Common myeloid progenitor, CD34-positive (primary cell): ENCODE results near the gene MGLL.

Experiments
- CTCF ChIA-PET: fragments of 350-600 bp; sonication (Branson Sonifier 250); formaldehyde crosslinking; loops from one replicate; lab custom pipeline; 2021; ENCODE audit warnings: antibody characterized with exemption; lab: Charles Lee
- POLR2A ChIA-PET: fragments of 350-600 bp; sonication (Branson Sonifier 250); formaldehyde crosslinking; loops from one replicate; lab custom pipeline; 2021; ENCODE audit warnings: antibody characterized with exemption; lab: Charles Lee
- DNase-seq, 3 donors: peaks; one replicate each; pipeline versions ENCODE4 v3.0.0 to v3.0.0-alpha.2; 2013
- H3K27ac ChIP-seq, 2 experiments: 1 replicate in 1 of 2; 2 replicates in 1 of 2; pipeline ENCODE4 v1.7.0; 2013; ENCODE audit warnings: inconsistent platforms in 2 of 2, low read length in 2 of 2, mild to moderate bottlenecking in 2 of 2, low read depth in 1 of 2, moderate library complexity in 1 of 2; ENCODE audit not compliant: severe bottlenecking in 2 of 2, insufficient read depth in 1 of 2, poor library complexity in 1 of 2
- H3K27me3 ChIP-seq, 5 experiments: replicated peaks in 2 of 5; 1 replicate in 3 of 5; 2 replicates in 2 of 5; pipeline versions ENCODE4 v1.6.1 to v1.7.0; 2013; ENCODE audit warnings: low read length in 4 of 5, mild to moderate bottlenecking in 2 of 5, moderate library complexity in 2 of 5, inconsistent platforms in 1 of 5; ENCODE audit not compliant: insufficient read depth in 5 of 5, control insufficient read depth in 4 of 5
- H3K36me3 ChIP-seq, 4 experiments: 1 replicate in 2 of 4; 2 replicates in 2 of 4; pipeline versions ENCODE4 v1.6.1 to v1.7.0; 2013; ENCODE audit warnings: low read length in 3 of 4, control low read depth in 1 of 4, mild to moderate bottlenecking in 1 of 4; ENCODE audit not compliant: control insufficient read depth in 4 of 4, insufficient read depth in 4 of 4
- H3K4me1 ChIP-seq, 4 experiments: 1 replicate in 3 of 4; 2 replicates in 1 of 4; pipeline versions ENCODE4 v1.6.1 to v1.7.1; 2013; ENCODE audit warnings: low read length in 3 of 4, mild to moderate bottlenecking in 3 of 4, control low read depth in 1 of 4, inconsistent platforms in 1 of 4, moderate library complexity in 1 of 4; ENCODE audit not compliant: control insufficient read depth in 4 of 4, insufficient read depth in 4 of 4; ENCODE audit errors: control extremely low read depth in 1 of 4
- H3K4me3 ChIP-seq, 7 experiments: 1 replicate in 4 of 7; 2 replicates in 3 of 7; pipeline versions ENCODE4 v1.5.1 to v1.7.0; 2013; ENCODE audit warnings: mild to moderate bottlenecking in 7 of 7, low read length in 6 of 7, moderate library complexity in 6 of 7, inconsistent platforms in 2 of 7, low read depth in 2 of 7, control low read depth in 1 of 7; ENCODE audit not compliant: insufficient read depth in 4 of 7, control insufficient read depth in 1 of 7; ENCODE audit errors: extremely low read depth in 1 of 7
- H3K9me3 ChIP-seq, 5 experiments: 1 replicate in 4 of 5; 2 replicates in 1 of 5; pipeline versions ENCODE4 v1.6.1 to v1.7.1; 2013; ENCODE audit warnings: low read length in 4 of 5, mild to moderate bottlenecking in 2 of 5, inconsistent platforms in 1 of 5, low read depth in 1 of 5, moderate library complexity in 1 of 5; ENCODE audit not compliant: control insufficient read depth in 4 of 5, insufficient read depth in 2 of 5; ENCODE audit errors: control extremely low read depth in 1 of 5
- WGBS: methylation state at CpG from one replicate; pipeline ENCODE4 v1.1.5; 2013; ENCODE audit not compliant: insufficient coverage; 5-methylcytosine and 5-hydroxymethylcytosine counted together

The MGLL gene

DNA sequence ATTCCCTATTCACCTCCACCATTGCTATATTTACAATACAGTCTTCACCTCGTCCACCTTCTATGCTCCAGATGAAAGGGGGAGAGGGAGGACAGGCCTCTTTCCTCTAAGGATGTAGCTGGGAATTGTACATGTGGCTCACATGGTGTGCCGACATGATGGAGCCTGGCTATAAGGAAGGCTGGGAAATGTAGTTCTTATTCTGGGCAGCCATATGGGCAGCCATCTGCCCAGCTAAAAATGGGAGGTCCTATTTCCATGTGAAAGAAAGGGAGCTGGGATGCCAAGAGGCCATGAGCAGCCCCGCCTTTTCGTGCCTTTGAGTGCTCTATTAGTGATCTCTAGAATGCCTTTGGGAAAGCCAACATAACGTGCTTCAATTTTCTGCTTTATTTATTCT lies 27.1 kb upstream of the MGLL start:
- H3K27me3 ChIP-seq: no peaks in the 10 kb centered on the region
- no peak for DNase-seq
- POLR2A ChIA-PET: no interaction called here
- no peak overlapping the region for H3K27ac ChIP-seq
- H3K4me3 ChIP-seq: no peak overlapping the region
- no peaks in the 10 kb centered on the region for H3K9me3 ChIP-seq
- CTCF ChIA-PET: interaction anchor here (0.8 kb wide), 1 partner anchor 16 kb away, joined by 3 read pairs; no protein-coding TSS in a partner anchor
- no peaks in the 10 kb centered on the region for H3K4me1 ChIP-seq
- no peaks in the 10 kb centered on the region for H3K36me3 ChIP-seq
- WGBS: 98% methylated on average over 5 of the region's 5 CpGs

DNA sequence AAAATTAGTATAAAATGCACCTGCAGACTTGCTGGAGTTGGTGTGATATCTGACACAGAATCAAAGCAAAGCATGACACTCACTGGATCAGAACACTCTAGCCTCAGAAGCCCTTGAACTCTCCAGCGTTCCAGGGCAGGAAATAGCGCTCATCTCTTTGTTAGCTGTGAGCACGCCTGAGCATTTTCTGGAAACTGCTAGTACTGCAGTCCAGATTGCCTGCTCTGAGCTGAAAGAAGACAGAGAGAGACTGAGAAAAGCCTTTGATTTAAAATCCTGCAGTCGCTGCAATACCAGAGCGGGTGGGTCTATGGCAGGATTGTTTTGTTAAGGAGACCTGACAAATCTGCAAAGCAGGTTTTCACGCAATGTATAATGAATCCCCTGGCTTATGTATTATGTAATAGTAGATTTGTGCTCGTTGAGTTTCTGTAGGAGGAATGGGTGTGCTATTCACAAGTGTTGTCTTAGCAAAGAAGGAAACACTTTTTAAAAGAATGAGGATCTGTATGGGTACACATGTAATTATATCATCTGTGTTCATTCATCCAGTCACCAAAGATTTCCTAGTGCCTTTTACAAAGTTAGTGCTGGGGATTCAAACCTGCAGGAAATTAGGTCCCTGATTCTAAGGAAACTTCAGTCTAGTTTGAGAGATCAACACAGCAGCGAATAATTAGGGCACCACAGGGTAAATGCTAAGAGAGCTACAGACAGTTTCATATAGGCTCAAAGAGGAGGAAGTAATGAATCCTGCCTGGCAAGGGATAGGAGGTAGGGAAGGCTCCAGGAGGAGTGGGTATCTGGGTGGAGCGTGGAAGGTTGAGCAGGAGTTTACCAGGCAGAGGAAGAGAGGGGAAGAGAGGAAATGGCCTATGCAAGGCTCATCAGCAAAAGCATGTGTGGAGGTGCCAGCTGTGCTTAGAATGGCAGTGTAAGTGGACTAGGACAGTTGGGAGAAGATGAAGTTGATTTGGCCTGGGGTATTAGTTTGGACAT lies 26.1 kb upstream of the MGLL start:
- ChIA-PET POLR2A (no interaction called here), CTCF (no interaction called here)
- Histone ChIP-seq H3K9me3 (no peaks in the 10 kb centered on the region), H3K4me1 (no peaks in the 10 kb centered on the region), H3K4me3 (no peak overlapping the region), H3K27me3 (no peaks in the 10 kb centered on the region), H3K36me3 (no peaks in the 10 kb centered on the region), H3K27ac (no peak overlapping the region)
- DNase-seq: no peak
- 92% methylated on average over 8 of the region's 9 CpGs for WGBS

DNA sequence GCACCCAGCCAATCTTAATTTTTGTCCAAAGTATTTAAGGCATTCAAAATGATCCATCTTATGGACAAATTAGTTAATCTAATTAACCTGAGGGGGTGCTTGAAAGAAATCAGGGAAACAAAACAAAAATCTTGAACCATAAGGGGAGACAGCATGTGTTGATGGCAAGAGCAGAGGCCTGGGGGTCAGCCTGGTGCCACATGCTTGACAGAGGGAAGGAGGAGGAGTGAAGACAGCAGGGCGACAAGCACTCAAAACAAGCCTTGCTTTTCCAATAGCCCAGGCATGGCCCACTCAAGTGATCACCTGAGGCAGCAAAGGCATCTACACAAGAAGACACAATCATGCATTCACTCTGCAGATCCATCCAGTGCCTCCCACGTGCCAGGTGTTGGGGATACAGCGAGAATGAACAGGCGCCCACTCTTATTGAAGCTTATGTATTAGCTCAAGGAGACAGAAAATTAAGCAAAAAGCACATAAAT lies 25.0 kb upstream of the MGLL start:
- WGBS: 93% methylated on average over 4 of the region's 4 CpGs
- DNase-seq: no peak
- Histone ChIP-seq H3K4me1 (no peaks in the 10 kb centered on the region), H3K9me3 (no peaks in the 10 kb centered on the region), H3K4me3 (no peak overlapping the region), H3K27ac (no peak overlapping the region), H3K27me3 (no peaks in the 10 kb centered on the region), H3K36me3 (no peaks in the 10 kb centered on the region)
- ChIA-PET CTCF (no interaction called here), POLR2A (no interaction called here)

DNA sequence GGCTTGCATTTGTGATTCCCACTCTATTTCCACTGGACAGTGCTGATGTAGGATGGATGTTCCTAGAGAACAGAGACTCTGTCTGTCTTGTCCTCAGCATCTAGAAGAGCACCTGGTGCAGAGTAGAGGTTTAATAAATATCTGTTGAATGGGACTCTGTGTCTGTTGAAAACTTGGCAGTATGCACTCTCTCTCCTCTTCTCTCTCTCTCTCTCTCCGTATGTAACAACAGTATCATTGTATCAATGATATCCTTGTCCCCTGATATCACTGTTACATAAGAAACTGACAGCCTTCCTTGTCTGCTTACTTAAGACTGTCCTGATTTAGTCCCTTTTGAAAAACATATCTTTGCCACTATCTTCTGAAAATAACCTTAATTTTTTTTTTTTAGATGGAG lies 24.3 kb upstream of the MGLL start:
- CTCF ChIA-PET: no interaction called here
- POLR2A ChIA-PET: no interaction called here
- no peaks in the 10 kb centered on the region for H3K4me1 ChIP-seq

DNA sequence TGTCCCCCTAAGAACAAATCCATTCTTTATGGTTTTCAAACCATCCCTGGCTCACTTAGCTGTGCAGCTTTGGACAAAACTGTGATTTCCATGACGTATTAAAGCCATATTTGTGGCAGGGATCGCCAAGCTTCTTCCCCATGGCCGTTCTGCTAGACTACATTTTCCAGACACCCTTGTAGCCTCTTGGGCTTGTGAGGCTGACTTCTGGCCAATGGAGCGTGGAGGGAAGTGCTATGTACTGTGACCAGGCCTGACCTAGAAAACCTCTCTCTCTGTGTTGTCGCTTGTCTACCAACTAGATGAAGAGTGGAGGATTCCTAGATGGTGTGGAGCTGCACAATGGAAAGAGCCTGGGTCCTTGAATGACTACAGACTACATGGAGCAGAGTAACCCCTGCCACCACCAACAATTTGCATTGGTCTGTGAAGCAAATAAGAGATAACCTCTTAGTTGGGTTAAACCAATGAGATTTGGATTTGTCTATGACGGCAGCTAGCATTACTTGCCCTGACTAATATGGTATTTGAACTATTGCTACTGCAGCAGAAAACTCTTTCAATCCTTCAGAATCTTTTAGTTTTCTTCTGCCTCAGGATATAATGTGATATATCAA lies 22.1 kb upstream of the MGLL start:
- DNase-seq: no peak
- H3K36me3 ChIP-seq: no peaks in the 10 kb centered on the region
- 98% methylated on average over 5 of the region's 6 CpGs for WGBS
- H3K4me1 ChIP-seq: no peaks in the 10 kb centered on the region
- H3K27ac ChIP-seq: no peak overlapping the region
- H3K27me3 ChIP-seq: no peaks in the 10 kb centered on the region
- no peaks in the 10 kb centered on the region for H3K9me3 ChIP-seq
- no peak overlapping the region for H3K4me3 ChIP-seq
- ChIA-PET CTCF (interaction anchor here (1.2 to 1.6 kb wide), 3 partner anchors 10 to 116 kb away, joined by 4 read pairs; no protein-coding TSS in a partner anchor), POLR2A (interaction anchor here (0.6 kb wide), 1 partner anchor 69 kb away, joined by 5 read pairs; no protein-coding TSS in a partner anchor)

More for the DNA sequence above, 24.3 kb upstream of the MGLL start:
- Histone ChIP-seq H3K4me3 (no peak overlapping the region), H3K36me3 (no peaks in the 10 kb centered on the region), H3K27ac (no peak overlapping the region), H3K27me3 (no peaks in the 10 kb centered on the region), H3K9me3 (no peaks in the 10 kb centered on the region)
- DNase-seq: no peak
- no CpG with 5 or more reads among the region's 1 CpG for WGBS

DNA sequence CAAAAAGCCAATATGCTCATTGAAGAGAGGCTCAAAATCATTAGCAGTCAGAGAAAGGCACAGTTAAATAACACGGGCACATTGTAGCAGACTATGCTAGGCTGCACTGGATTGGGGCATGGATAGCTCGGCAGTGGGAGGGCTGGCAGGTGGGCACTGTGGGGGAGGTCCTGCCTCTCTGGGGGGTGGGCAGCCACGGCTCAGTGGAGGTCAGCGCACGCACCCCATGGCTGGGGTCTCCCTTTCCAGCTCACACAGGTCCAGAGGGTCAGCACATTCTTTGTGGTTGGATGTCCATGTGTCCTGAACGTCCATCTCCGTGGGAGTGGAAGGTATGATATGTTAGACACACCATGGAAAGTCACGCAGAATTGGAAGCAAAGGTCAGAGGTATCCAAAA lies 18.4 kb upstream of the MGLL start:
- Histone ChIP-seq H3K4me1 (peaks cover 3 to 12% (median 10%) of the 10 kb centered on the region in 4 experiments), H3K36me3 (no peaks in the 10 kb centered on the region), H3K27me3 (no peaks in the 10 kb centered on the region), H3K27ac (no peak overlapping the region), H3K4me3 (no peak overlapping the region), H3K9me3 (no peaks in the 10 kb centered on the region)
- WGBS: 100% methylated on average over 5 of the region's 8 CpGs
- CTCF ChIA-PET: interaction anchor here (1.2 kb wide), 1 partner anchor 25 kb away, joined by 3 read pairs; no protein-coding TSS in a partner anchor
- POLR2A ChIA-PET: no interaction called here
- DNase-seq: no peak

DNA sequence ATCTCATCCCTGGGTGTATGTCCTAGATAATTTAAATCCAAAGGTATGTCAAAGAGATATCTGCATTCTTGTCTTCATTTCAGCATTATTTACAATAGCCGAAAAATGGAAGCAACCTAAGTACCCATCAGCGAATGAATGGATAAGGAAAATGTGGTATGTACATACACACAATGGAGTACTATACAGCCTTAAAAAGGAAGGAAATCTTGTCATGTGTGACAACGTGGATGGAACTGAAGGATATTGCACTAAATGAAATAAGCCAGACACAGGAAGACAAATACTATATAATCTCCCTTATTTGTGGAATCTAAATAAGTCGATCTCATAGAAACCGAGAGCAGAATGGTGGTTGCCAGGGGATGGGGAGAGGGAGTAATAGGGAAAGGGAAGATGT lies 16.8 kb upstream of the MGLL start:
- WGBS: no CpG with 5 or more reads among the region's 5 CpGs
- CTCF ChIA-PET: no interaction called here
- POLR2A ChIA-PET: no interaction called here
- H3K27me3 ChIP-seq: no peaks in the 10 kb centered on the region
- DNase-seq: no peak
- no peaks in the 10 kb centered on the region for H3K9me3 ChIP-seq
- H3K4me1 ChIP-seq: peaks cover 5 to 13% (median 11%) of the 10 kb centered on the region in 4 experiments
- no peaks in the 10 kb centered on the region for H3K36me3 ChIP-seq
- no peak overlapping the region for H3K27ac ChIP-seq
- H3K4me3 ChIP-seq: no peak overlapping the region
